T1000 (cell line): ENCODE results near the gene MLANA.

Source experiments
- DNase-seq: peaks from one replicate; lab custom pipeline; 2025; ENCODE audit warnings: mixed read lengths; lab: John Stamatoyannopoulos, UW

MLANA gene

DNA sequence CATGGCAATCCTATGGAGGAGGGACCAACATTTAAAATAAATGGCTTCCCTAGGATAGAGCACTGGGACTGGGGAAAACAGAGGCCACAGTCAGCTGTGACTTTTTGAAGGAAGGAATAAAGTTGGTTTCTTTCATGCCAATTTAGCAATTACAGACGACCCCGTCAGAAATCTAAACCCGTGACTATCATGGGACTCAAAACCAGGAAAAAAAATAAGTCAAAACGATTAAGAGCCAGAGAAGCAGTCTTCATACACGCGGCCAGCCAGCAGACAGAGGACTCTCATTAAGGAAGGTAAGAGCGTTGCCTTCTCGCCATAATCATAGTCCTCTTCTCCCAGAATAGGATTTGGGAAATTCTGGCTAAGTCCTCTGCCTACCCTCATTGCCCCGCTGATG, at the start of gene MLANA:
Gene MLANA, plus strand, starts transcription at position 249 of the 400 bp plus-strand sequence. CDS start 1,586 bp downstream, outside the sequence.
- no peak for DNase-seq

DNA sequence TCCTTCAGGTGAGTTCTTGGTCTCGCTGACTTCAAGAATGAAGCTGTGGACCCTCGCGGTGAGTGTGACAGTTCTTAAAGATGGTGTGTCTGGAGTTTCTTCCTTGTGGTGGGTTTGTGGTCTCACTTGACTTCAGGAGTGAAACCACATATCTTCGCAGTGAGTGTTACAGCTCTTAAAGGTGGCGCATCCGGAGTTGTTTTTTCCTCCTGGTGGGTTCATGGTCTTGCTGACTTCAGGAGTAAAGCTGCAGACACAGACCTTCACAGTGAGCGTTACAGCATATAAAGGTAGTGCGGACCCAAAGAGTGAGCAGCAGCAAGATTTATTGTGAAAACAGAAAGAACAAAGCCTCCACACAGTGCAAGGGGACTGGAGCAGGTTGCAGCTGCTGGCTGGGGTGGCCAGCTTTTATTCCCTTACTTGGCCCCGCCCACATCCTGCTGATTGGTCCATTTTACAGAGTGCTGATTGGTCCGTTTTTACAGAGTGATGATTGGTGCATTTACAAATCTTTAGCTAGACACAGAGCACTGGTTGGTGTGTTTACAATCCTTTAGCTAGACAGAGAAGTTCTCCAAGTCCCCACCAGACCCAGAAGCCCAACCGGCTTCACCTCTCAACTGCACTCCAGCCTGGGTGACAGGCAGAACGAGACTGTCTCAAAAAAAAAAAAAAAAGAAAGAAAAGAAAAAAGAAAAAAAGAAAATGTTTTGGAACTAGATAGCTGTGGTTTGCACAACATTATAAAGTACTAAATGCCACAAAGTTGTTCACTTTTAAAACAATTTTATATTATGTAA, 48.7 kb upstream of the MLANA start:
- no peak for DNase-seq

DNA sequence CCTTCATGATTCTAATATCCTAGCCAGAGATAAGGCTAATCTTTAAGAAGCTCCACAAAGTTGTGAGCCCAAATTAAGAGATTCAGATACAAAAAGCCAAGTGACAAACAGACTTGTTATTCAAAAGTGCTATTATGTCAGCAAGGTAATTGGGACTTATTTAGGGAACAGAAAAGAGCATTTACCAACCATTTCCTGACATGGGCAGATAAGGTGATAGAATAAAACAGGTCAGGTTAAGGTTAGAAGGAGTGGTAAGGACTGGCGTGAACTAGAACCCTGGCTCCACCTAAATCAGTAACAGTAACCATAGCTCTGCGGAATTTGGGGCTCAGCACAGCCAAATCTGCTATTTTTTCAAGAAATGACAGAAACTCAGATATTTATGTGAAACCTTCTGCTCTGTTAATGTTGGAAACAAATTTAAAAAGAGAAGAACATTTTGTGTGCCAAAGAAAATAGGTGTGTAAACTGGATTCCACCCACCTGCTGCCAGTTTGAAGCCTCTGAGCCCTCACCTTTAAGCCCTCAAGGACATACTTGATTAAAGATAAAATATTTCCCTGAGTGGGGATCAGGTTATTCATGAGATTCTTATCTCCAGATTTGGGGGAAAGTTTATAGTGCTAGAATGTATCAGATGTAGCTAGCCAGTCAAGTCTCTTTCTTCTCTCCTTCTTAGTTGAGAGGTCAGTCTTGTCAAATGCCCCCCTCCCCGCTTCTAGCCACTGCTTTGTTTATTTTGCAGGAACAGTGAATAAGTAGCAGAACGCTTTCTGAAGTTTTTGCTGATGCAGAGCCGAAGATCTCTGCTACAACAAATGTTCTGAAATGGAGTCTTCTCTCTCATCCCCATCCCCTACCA, 47.5 kb upstream of the MLANA start:
- no peak for DNase-seq

- no peak for DNase-seq
These were observed 46.8 kb upstream of the MLANA start for GRCh38 chr9:5843794-5844471.

GRCh38 chr9:5845157-5845531, 45.5 kb upstream of the MLANA start:
- no peak for DNase-seq

DNA sequence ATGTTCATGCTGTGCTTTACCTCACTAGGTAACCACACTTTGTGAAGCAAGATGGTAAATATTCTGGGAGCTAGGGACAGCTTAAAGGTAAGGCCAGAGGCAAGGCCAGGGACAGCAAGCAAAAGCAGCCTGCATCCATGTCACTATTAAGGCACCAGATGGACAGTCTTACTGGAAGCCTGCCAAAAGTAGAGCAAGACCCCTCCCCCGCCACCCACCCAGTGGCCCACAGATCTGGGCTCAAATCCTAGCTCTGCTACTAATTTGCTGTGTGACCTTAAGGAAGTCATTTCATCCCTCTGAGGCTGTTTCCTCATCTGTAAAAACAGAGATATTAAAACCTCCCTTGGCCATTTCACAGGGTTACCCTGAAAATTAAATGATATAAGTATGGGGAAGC, 44.6 kb upstream of the MLANA start:
- DNase-seq, result no peak

- no peak for DNase-seq
These were observed 44.2 kb upstream of the MLANA start for GRCh38 chr9:5846501-5846921.

- no peak for DNase-seq
These were observed 42.3 kb upstream of the MLANA start for GRCh38 chr9:5848372-5848882.

GRCh38 chr9:5850724-5851122, 40.0 kb upstream of the MLANA start:
- DNase-seq, result no peak

- no peak for DNase-seq
These were observed 39.2 kb upstream of the MLANA start for GRCh38 chr9:5851445-5851844.

- no peak for DNase-seq
These were observed 37.7 kb upstream of the MLANA start for GRCh38 chr9:5852987-5853386.

- DNase-seq, result no peak
These were observed 37.1 kb upstream of the MLANA start for GRCh38 chr9:5853617-5854016.

DNA sequence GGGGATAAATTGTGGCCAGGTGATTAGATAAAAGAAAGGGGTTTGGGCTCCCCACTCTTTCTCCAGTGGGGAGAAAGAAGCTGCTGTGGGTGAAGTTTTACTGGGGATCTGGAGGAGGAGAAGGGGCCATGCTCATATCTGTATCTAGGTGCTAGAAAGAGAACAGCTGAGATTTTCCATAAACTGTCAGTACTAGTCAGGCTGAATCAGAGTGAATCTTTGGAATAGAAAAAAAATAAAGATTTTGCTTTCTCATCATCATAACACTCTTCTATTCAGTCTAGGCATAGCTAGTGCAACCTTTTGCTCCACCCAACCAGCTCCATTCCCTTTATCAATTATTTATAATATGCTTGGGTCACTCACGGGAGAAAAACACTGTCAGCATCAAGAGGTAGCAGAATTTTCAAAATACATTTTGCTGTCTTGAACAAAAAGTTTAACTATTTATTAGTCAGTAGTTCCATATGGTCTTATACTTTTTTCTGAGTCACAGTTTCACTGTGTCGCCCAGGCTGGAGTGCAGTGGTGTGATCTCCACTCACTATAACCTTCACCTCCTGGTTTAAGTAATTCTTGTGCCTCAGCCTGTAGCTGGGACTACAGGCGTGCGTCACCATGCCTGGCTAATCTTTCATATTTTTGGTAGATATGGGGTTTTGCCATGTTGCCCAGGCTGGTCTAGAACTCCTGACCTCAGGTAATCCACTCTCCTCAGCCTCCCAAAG, 36.5 kb upstream of the MLANA start:
- DNase-seq, result no peak

GRCh38 chr9:5857928-5858327, 32.8 kb upstream of the MLANA start:
- no peak for DNase-seq

GRCh38 chr9:5858833-5859232, 31.9 kb upstream of the MLANA start:
- DNase-seq, result no peak

- no peak for DNase-seq
These were observed 27.5 kb upstream of the MLANA start for GRCh38 chr9:5863092-5863746.

DNA sequence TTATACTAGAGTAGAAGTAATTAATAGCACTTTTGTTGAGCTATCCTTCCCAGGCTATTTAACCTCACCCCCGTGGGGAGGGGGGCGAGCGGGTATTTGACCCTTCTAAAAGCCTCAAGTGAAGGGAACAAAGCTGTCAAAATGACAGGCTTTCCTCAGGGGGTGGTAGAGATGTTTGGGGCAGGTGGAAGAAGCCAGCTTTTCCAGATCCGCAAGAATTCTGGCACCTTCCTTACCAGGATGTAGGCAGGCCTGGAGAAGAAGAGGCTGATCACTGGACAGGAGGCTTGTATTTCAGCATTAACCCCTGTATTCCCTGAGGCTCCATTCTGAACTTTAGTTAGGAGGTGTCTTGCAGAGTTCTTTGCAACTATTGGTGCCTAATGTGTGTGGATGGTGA, 26.2 kb upstream of the MLANA start:
- no peak for DNase-seq

- DNase-seq, result no peak
These were observed 24.4 kb upstream of the MLANA start for GRCh38 chr9:5866272-5866671.

GRCh38 chr9:5866685-5867084, 24.0 kb upstream of the MLANA start:
- no peak for DNase-seq

GRCh38 chr9:5868235-5868634, 22.5 kb upstream of the MLANA start:
- no peak for DNase-seq
